ENCODE results near the gene GAB2. TPM values are rescaled to one million over a fixed set of nuclear protein-coding genes. Genes with fewer than 3 reads are reported as not detected.

GAB2 gene
- total and polyA plus RNA-seq, 2 experiments from 2014 or later: 4.9 to 10.2 TPM

DNA sequence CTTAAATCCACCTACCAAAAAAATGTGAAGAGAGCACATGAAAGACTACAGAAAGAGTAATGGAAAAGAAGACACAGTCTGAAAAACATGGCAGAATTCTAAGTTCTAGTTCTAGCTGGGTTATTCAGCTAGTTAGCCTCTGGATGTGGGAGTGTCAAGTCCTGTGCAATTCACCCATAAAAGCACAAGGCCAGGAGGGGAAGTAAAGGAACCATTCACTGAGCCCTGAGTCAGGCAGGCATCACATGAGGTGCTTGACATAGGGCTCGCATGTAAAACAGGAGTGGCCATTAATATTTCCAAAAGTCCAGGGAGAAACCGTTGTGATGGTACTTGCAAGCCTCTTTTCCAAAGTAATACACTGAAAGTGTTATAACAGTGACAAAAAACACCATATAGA, 103.7 kb downstream of the GAB2 start:
- Histone ChIP-seq H4K20me1 (ENCODE audit: insufficient read depth, poor library complexity, severe bottlenecking) (no peaks in the 10 kb centered on the region), H3K27me3 (no peaks in the 10 kb centered on the region), H3K4me2 (no peak overlapping the region), H3K9me3 (ENCODE audit: low read depth) (no peaks in the 10 kb centered on the region), H3K36me3 (replicated peaks; ENCODE audit: insufficient read depth, low read depth) (no peaks in the 10 kb centered on the region), H2AFZ (no peak overlapping the region), H3K4me1 (ENCODE audit: insufficient read depth) (peaks cover 19% of the 10 kb centered on the region), H3K4me3 (no peak overlapping the region), H3K27ac (no peak overlapping the region), H3K79me2 (peaks cover 53% of the 10 kb centered on the region), H3K9me2 (replicated peaks; ENCODE audit: insufficient read depth) (no peaks in the 10 kb centered on the region)
- TF ChIP-seq EZH2phosphoT487 (IDR thresholded peaks at IDR 0.05; ENCODE audit: low read depth, severe bottlenecking, unreplicated experiment) (no peak), EZH2 (IDR thresholded peaks at IDR 0.05; ENCODE audit: borderline replicate concordance) (no peak)
- TF ChIP-seq, protein P1, sequence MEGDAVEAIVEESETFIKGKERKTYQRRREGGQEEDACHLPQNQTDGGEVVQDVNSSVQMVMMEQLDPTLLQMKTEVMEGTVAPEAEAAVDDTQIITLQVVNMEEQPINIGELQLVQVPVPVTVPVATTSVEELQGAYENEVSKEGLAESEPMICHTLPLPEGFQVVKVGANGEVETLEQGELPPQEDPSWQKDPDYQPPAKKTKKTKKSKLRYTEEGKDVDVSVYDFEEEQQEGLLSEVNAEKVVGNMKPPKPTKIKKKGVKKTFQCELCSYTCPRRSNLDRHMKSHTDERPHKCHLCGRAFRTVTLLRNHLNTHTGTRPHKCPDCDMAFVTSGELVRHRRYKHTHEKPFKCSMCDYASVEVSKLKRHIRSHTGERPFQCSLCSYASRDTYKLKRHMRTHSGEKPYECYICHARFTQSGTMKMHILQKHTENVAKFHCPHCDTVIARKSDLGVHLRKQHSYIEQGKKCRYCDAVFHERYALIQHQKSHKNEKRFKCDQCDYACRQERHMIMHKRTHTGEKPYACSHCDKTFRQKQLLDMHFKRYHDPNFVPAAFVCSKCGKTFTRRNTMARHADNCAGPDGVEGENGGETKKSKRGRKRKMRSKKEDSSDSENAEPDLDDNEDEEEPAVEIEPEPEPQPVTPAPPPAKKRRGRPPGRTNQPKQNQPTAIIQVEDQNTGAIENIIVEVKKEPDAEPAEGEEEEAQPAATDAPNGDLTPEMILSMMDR (IDR thresholded peaks at IDR 0.05; ENCODE audit: poor library complexity): no peak
- WGBS (ENCODE audit: low lambda C conversion rate, missing lambda C conversion rate): 86% methylated on average over 2 of the region's 2 CpGs
- DNase-seq (ENCODE audit: low spot score): no peak

- no peaks in the 10 kb centered on the region for H4K20me1 ChIP-seq (ENCODE audit: insufficient read depth, poor library complexity, severe bottlenecking)
- 85% methylated on average over 2 of the region's 2 CpGs for WGBS (ENCODE audit: low lambda C conversion rate, missing lambda C conversion rate)
- H3K9me3 ChIP-seq (ENCODE audit: low read depth): no peaks in the 10 kb centered on the region
- H3K36me3 ChIP-seq (replicated peaks; ENCODE audit: insufficient read depth, low read depth): no peaks in the 10 kb centered on the region
- TF ChIP-seq, protein P1 (IDR thresholded peaks at IDR 0.05; ENCODE audit: poor library complexity): no peak
- TF ChIP-seq EZH2phosphoT487 (IDR thresholded peaks at IDR 0.05; ENCODE audit: low read depth, severe bottlenecking, unreplicated experiment) (no peak), EZH2 (IDR thresholded peaks at IDR 0.05; ENCODE audit: borderline replicate concordance) (no peak)
- no peaks in the 10 kb centered on the region for H3K27me3 ChIP-seq
- no peak overlapping the region for H3K4me2 ChIP-seq
- H2AFZ ChIP-seq: no peak overlapping the region
- no peak overlapping the region for H3K27ac ChIP-seq
- peaks cover 59% of the 10 kb centered on the region for H3K79me2 ChIP-seq
- DNase-seq (ENCODE audit: low spot score): peak; percentile 31
- no peak overlapping the region for H3K4me3 ChIP-seq
- no peaks in the 10 kb centered on the region for H3K9me2 ChIP-seq (replicated peaks; ENCODE audit: insufficient read depth)
- H3K4me1 ChIP-seq (ENCODE audit: insufficient read depth): peaks cover 19% of the 10 kb centered on the region
Observed at GRCh38 chr11:78313181-78313795, 104.3 kb downstream of the GAB2 start.

DNA sequence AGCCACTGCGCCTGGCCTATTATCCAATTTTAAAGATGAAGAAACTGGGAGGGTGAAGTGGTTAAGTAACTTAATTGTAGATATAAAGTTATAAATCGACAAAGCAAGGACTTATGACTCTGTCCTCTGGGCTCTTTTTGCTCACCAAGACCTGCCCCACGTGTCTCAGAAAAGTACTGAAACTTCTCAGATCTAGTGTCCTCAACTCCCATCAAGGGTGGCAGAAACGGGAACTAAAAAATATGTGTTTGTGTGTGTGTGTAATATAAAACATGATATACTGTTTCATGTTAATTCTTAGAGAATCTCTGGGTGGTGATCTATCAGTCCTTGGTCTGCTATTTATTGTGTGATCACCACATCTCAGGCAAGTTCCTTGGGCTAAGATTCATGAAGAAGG, 104.9 kb downstream of the GAB2 start:
- peaks cover 19% of the 10 kb centered on the region for H3K4me1 ChIP-seq (ENCODE audit: insufficient read depth)
- 92% methylated on average over 4 of the region's 4 CpGs for WGBS (ENCODE audit: low lambda C conversion rate, missing lambda C conversion rate)
- no peaks in the 10 kb centered on the region for H3K9me3 ChIP-seq (ENCODE audit: low read depth)
- no peak overlapping the region for H3K27ac ChIP-seq
- TF ChIP-seq EZH2 (IDR thresholded peaks at IDR 0.05; ENCODE audit: borderline replicate concordance) (no peak), EZH2phosphoT487 (IDR thresholded peaks at IDR 0.05; ENCODE audit: low read depth, severe bottlenecking, unreplicated experiment) (no peak)
- TF ChIP-seq, protein P1 (IDR thresholded peaks at IDR 0.05; ENCODE audit: poor library complexity): no peak
- no peaks in the 10 kb centered on the region for H3K27me3 ChIP-seq
- no peaks in the 10 kb centered on the region for H4K20me1 ChIP-seq (ENCODE audit: insufficient read depth, poor library complexity, severe bottlenecking)
- no peaks in the 10 kb centered on the region for H3K36me3 ChIP-seq (replicated peaks; ENCODE audit: insufficient read depth, low read depth)
- H3K4me2 ChIP-seq: no peak overlapping the region
- H3K79me2 ChIP-seq: peaks cover 63% of the 10 kb centered on the region
- H3K4me3 ChIP-seq: no peak overlapping the region
- H2AFZ ChIP-seq: no peak overlapping the region
- DNase-seq (ENCODE audit: low spot score): no peak
- H3K9me2 ChIP-seq (replicated peaks; ENCODE audit: insufficient read depth): no peaks in the 10 kb centered on the region

Measured in hepatocyte (in vitro differentiated cells).